Esophagus mucosa (tissue), 1 donor: Measurements from ENCODE around the gene GP9. TPM values are rescaled to one million over a fixed set of nuclear protein-coding genes. Genes with fewer than 3 reads are reported as not detected.

Experiments used
- ATAC-seq: fragments of 200-7000 bp; cut with Tn5 transposase; one replicate; pipeline ENCODE4 v1.9.1; 2020
- total RNA-seq: library from RNA; stranded (reverse); gene quantifications from one replicate; pipeline ENCODE4 v1.2.4, GENCODE V29; 2023
- donor health status: DM: yes; HTN: yes; CAD: no.

The GP9 gene
- total RNA-seq, 1 donor from 2014 or later, result not detected

DNA sequence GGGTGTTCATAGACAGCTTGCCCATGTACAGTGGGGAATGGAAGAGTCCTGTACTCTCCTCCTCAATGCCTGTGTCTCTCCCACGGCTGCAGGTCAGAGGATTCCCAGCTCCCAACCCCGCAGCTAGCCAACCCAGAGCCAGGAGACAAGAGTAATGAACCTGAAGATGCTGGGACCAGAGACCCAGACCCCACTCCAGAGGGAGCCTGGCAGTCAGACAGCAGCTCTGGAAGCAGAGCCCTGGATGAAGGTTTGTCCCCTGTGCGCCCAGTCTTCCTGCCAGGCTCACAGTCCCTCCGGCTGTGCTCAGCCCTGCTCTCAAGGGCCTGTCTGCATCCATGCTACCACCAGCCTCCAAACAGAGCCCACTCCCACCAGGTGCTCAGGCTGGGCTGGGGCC lies 30.0 kb upstream of the GP9 start:
- ATAC-seq, result no peak

DNA sequence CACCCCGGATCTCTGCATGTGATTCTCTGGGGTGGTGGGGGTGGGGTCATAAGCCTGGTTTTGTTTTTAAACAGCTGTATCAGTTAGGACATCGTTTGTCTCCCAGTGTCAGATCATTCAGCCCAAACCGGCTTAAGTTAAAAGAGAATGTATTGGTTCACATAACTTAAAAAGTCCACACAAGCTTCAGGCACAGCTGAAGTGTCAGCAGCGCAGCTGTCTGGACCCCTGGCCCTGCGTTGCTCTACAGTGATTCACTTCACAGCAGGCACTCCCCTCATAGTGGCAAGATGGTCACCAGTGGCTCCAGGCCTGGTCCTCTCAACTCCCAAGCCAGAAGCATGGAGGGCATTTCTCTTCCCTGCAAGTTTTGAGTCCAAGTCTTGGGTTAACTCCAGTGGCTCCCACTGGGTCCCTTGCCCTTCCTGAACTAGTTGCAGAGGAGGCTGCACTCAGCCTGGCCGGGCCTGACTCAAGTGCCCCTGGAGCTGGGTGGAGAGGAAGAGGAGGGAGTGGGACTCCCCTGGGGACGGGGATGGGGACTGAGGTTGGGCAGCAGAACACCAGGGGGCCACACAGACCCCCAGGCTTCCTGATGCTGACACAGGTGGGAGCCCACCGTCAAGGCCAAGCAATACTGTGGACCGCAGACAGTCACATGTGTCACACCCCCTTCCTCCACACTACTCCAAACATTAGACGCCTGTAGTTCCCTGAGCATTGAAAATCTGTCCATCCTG lies 28.9 kb upstream of the GP9 start:
- ATAC-seq, result no peak

DNA sequence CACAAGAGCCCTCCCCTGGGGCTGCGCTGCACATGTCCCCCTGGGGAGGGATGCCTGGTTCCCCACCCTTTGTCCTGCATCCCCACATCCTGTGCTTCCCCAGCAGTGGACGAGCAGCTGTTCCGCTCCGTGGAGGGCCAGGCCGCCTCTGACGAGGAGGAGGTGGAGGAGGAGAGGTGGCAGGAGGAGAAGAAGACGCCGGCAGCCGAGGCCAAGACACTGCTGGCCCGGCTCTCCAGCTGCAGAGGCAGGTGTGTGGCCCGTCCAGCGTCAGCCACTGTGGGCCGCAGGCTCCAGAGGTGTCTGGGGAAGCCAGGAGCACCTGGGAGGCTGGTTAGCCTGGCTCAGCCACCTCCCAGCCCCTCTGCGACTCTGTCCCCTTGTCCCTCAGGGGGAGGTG lies 27.9 kb upstream of the GP9 start:
- no peak for ATAC-seq

DNA sequence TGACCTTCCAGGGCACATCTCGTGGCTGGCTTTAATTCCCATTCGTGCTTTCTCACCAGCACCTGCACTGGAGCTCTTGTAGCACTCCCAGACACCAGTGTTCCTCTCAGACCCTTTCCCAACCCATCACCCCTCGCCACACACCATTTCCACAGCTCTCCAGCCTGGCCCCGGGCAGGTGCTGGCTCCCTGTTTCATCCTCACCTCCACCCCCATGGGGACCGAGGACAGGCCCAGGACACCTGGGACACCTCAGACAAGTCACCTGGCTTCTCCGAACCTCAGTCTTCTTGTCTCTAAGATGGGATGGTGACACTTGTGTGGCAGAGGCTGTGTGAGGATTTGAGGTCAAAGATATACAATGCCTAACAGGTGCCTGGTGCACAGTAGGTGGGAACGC lies 27.4 kb upstream of the GP9 start:
- ATAC-seq, result no peak

DNA sequence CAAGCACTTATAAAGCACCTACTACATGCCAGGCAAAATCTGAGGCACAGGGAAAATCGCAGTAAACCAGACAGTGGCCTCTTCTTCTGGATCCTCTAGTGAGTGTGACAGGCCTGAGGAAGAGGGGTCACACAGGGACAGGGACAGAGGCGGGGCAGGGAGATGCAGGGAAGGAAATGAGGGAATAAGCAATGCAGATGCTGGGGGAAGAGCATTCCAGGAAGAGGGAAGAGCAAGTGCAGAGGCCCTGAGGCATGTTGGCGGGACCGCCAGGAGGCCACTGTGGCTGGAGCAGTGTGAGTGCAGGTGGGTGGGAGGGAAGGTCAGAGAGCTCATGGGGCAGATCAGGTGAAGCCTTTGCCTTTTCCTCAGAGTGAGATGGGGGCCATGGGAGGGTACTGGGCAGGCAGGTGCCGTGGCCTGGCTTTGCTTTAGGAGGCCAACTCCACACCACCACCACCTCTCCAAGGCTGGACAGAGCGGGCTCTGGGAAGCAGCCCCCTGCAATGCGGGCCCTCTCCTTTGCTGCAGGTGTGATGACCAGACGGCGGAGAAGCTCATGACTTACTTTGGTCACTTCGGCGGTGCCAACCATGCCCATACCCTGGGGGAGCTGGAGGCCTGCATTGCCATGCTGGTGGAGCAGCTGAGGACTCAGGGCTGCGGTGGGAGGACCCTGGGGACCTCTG lies 26.8 kb upstream of the GP9 start:
- no peak for ATAC-seq

DNA sequence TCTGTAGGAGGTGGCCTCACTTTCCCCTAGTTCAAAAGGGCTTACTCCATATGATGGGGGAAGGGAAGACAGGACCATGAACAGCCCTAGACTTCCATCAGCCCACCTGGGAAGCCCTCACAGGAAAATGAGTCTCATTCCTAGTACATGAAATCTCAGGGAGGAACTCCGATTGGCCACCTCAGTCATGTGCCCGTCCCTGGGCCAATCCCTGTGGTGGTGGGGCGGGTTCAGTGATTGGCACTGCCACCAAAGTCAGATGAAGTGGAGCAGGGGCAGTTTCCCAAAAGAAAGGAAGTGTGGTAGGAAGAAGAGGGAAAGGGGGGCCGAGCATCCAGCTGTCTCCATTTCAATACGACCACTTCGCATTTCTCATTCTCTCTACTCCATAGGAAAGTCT lies 25.9 kb upstream of the GP9 start:
- no peak for ATAC-seq

DNA sequence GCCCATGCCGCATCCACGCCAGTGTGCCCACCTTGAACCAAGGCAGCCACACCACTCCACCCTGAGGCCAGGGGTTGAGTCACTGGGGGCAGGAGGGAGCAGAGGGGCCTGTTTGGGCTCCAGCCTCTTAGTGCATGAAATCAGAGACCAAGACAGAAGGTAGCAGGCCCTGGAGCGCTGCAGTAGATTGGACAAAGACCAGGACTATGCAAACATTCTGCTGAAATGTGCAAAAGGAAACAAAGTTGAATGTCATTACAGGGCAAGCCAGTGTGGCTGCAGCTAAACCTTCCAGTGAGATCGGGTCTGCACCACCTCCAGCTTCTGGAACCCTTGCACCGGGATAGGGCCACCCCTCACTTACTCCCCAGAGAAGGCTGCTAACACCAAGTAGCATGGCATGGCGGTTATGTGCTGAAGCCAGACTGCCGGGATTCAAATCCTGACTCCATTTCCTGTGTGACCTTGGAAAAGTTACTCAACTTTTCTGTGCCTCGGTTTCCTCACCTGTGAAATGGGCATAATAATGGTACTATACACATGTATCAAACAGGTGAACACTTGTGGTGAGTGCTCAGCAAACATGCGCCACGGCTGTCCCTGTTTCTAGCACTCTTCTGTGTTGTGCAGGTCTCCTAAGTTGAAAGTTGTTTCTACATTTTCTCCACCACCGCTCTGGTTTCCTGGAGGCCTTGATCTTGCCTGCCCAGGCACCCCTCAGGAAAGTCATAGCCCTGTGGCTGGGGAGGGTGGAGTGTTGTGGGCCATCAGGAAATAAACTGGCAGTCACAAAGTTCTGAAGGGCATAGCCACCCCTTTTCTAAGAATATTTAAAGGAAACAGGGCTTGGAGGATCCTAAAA lies 25.0 kb upstream of the GP9 start:
- no peak for ATAC-seq

DNA sequence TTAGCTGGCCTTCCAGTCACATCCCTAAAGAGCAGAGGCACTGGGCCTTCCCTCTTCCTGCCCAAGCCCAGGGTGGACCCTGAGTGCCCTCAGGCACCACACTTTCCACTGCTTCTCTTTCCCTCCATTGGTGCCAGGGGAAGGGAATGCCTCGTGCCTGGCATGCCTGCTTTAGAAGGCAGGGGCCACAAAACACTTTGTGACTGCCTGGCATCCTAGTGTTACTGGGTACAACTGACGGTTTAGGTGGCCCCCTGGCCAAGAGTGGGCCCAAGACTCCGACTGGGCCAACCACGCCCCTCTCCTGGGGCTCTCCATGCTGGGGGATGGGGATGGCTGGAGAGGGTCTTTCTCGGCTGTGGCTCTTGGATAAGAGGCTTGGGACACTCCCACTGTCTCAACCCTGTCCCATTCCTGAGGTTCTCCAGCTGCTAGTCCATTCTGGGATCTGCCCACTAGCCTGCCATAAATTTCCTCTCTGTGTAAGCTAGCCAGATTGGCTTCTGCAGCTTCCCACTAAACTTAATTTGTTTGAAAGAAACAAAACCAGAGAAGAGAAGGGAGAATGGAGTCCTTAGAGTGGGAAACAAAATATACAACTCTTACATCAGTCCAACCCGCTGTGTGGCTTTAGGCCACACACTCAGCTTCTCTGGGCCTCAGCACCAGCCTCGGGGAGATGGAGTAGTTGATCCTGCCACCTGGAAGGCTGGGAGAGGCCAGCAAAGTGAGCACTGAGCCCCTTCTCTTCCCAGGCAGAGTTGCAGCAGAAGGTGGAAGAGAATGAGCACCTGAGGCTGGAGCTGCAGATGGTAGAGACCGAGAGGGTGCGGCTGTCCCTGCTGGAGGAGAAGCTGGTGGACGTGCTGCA lies 24.1 kb upstream of the GP9 start:
- ATAC-seq, result no peak

DNA sequence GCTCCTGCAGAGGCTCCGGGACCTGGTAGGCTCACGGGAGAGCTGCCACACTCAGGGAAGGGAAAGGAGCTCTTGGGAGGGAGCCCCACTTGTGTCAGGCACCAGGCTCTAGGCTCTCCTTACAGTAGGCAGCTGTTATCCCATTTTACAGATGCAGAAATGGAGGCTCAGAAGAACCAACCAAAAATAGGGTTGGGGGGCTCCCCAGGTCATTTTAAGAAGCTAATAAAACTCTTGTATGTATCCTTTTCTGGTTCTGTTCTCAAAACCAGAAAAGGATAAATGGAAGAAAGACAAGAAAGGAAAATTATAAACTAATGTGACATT lies 23.5 kb upstream of the GP9 start:
- no peak for ATAC-seq

DNA sequence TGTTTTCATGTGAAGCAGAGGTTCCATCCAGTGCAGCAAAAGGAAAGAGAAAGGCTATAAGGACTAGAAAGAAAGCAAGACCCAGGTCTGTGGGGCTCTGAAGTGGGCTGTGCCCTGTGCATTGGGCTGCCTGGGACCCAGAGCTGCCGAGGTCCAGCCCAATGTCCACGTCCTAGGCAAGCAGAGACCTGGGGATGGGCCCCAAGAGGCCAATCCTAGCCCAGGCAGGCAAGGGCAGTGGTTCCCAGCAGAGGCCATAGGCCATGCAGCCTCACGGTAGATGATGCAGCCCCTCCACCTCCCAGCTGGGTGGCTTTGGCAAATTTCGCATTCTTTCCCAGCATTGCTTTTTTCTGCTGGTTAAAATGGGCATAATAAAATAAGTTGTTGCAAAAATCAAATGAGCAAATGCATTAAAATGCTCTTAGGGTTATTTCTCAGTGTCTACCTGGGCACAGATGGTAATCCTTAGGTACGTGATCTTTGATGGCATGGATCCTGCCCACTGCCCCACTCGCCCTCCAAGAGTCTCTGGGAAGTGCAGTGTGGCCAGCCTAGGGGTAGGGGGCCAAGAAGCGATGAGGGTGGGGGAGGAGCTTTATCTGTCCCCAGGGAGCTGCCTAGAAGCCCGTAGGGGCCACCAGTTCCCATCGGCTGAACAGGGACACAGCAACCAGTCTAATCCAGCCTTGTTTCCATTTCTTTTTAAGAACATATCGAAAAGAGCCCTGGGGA lies 22.3 kb upstream of the GP9 start:
- no peak for ATAC-seq

DNA sequence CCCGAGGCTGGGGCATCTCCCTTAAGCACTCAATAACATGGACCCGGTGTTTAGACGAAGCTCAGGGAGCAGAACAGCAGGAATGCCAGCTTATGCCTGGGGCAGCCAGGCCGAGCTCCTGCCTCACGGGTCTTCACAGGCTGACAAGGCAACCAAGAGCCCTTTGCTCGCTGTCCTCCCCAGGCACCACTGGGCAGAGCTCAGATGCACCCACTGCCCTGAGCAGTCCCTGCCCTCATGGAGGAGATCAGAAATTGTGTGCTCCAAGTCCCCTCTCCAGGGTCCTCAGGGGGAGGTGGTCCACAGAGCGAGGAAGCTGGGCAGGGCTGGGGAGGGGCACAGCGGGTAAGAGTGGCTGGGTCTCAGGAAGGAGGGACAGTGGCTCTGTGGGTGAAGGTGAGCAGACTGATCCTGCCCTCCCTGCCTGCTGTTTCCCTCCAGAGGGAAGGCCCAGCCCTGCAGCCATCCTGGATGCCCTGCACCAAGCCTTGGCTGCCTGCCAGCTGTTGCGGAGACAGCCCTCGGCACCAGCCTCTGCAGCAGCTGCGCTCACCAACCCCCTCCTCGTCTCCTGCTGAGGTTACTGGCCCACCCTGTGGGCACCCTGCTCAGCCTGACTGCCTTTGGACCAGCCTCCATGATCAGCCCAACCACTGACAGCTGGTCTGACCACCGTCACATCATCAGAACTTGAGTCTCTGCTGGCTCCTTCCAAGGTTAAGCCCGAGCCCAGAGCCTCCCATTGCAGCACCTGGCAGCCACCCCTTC lies 21.1 kb upstream of the GP9 start:
- no peak for ATAC-seq

DNA sequence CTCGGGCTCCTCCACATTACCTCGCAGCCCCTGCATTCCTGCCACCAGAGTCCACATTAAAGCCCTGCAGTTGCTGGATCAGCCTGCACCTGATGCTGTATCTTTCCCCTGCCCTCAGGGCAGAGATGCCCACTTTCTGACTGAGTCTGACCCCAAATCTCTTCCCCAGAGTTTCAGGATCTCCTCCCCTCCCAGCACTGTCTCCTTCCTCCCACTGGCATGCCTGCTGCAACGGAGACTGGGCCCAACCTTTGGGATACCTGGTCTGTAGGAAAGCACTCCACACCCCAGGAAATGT lies 20.6 kb upstream of the GP9 start:
- ATAC-seq, result no peak

DNA sequence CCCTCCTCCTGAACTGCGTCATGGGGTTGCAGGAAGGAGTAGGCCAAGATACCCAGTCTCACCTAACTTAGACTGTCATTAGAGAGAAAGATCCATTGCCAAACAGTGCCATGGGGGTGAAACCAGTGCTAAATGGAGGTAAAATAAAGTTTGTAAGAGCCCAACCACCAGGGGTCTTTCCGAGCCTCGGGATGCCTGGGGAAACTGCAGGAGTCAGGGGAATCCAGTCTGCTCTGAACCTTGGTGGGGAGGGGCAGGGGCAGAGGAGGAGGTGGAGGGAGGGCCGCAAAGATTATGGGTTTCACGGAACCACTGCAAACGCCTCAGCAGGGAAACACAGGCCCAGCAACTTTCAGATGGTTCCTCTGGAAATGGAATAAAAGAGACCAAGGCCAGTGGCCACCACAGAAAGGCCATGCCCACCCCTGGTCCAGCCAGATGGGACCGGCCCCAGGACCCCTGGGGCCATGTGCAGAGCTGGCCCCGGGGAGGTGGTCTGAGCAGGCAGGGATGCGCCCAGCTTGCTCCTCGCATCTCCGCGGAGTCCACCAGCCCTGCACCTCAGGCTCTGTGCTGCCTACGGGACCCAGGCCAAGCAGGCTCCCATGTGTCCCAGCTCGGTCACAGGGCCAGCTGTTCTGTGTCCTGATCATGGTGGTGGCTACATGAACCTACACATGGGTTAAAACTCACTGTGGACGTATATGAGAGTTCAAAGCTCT lies 19.8 kb upstream of the GP9 start:
- no peak for ATAC-seq

DNA sequence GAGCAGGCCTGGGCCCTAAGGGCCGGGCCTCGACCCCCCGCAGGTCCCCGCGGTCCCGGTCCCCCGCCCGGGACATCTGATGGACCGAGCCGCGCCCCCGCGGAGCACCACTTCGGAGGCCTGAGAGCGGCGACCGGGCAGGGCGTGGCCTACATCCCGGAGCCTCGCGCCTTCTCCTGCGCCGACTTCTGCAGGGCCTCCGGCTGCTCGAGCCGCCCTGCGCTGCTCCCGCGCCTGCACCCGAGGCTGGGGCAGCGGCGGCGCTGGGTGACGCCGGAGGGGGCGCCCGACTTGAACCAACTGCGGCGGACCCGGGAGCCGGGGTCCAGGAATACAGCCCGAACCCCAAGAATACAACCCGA lies 14.9 kb upstream of the GP9 start:
- peak; percentile 67 for ATAC-seq

DNA sequence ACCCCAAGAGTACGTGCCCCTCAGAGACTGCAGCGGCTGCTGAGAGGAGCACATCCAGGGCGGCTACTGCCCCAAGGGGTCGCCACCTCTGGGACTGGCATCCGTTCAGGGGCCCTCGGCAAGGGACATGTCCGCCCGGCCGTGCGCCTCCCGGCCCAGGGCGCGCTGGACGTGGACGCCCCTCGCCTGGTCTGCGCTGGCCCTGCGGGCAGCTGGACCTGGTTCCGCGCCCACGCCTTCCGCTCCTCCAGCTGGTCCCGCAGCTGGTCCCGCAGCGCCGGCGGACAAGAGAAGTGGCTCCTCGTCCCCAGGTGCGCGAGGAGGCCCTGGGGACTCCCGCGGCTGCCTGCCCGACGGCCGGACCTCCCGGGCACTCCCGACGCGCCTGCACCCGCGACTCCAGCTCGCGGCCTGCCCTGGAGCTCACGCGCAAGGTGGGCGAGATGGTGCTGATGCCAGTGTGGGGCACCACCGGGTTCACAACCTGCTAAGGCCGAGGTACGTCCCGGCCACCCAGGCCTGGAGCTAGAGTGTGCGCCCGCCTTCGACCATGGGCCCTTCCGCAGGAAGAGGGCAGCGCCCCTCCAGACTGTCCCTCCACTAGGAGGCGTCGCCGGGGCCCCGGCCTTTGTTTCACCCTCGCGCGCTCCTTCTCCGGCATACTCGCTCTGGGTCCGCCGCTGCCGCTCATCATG lies 14.4 kb upstream of the GP9 start:
- peak; percentile 30 for ATAC-seq

DNA sequence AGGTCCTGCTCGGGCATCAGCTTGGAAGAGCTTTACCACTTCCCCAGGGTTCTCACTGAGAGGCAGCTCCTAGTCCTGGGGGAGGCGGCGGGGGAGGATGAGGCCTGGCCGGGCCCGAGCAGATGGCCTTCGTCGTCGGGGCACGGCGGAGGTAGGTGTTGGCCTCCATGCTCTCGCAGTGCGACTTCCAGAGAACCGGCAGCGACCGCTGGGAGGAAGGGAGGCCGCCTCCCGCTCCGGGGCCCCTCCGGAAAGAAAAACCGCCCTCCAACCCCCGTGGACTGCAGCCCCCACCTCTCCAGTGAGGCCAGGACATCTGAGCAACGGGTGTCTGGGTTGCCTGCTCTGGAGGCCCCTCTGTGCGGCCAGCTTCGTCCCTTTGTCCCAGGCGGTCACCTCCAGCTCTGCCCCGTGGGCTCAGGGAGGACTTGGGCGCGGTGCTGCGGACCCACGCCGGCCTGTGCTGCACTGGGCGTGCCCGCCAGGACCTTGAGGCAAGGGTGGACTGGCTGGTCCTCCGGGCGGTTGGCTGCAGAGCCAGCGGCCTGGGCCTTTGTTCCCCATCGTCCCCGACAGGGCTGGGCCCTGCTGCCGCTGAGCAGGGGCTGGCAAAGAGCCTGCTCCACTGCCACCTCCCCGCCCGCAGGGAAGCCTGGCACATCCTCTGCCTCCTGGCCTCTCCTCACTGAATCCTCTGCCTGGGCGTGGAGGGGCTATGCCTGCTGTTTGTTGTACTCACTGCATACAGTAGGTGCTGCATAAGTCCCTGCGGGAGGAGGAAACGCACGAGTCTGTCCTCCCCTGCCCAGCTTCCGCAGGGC lies 13.6 kb upstream of the GP9 start:
- peak; percentile 16 for ATAC-seq

DNA sequence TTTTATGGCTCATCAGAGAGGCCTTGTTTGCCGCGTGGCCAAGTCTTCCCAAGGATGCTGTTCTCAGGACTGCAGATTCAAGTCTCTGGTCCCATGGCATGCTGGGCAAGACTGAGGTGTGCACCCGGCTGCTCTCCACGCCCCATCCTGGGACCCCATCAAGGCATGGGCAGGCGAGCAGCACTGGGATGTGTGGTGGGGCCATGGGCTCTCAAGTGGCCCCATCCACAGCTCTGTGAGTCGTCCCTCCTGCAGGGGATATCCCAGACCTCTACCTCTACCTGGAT lies 13.1 kb upstream of the GP9 start:
- no peak for ATAC-seq

DNA sequence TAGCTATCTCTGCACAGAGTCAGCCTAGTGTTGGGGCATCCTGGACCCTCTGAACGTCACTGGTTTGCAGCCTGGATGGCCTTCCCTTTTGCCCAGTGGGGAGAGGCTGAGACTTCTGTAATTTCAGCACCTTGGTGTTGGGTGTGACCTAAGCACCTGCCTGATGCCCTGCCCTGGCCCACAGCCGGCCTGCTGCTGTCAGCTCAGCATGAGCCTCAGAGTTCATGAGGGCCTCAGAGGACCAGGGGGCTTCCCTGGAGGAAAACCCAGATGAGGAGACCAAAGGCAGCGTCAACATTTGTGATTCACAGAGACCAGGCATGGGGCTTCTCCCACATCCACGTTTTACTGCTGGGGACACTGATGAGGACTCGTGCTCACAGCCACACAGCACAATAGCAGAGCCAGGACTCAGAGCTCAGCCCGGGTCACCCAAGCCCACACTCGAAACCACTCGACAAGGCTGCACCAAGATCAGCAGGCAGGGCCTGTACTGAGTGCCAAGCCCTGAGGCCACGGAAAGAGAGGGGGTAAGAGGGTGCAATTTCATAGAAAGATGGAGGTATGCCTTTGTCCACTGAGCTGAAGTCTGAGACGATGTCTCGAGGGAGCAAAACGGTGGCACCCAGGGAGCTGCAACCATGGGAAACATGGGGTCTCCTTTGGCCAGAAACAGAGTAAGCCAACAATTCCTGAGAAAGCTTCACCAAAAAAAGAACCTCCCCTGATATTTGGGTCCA lies 9.9 kb upstream of the GP9 start:
- no peak for ATAC-seq

DNA sequence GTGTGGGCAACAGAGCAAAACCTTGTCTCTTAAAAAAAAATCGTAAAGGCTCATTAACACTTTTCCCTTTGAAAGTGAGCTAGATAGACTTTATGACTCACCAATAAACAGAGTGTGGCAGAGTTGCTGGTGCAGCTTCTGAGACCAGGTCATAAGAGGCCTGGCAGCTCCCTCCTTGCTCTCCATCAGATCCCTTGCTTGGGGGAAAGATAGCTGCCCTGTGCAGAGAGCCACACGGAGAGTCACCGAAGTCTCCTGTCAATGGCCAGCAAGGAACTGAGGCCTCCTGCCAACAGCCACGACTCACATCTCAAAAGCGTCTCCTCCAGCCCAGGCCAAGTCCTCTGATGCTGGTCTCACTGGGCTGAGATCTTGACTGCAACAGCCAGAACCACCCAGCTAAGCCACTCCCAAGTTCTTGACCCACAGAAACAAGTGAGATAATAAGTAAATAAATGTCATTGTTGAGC lies 8.7 kb upstream of the GP9 start:
- no peak for ATAC-seq
